GM21529 (cell line): ENCODE results near the gene FGFBP2.
"Not testable (repeated sequence)": the region's sequence is repeated elsewhere in the genome, so short reads cannot be mapped to it uniquely, and the experiment has no call there.

ENCODE experiments used
- ATAC-seq: cut with Tn5 transposase; IDR thresholded peaks from one replicate; pipeline ENCODE4 v1.9.1; 2021; ENCODE audit not compliant: unreplicated experiment

The FGFBP2 gene

DNA sequence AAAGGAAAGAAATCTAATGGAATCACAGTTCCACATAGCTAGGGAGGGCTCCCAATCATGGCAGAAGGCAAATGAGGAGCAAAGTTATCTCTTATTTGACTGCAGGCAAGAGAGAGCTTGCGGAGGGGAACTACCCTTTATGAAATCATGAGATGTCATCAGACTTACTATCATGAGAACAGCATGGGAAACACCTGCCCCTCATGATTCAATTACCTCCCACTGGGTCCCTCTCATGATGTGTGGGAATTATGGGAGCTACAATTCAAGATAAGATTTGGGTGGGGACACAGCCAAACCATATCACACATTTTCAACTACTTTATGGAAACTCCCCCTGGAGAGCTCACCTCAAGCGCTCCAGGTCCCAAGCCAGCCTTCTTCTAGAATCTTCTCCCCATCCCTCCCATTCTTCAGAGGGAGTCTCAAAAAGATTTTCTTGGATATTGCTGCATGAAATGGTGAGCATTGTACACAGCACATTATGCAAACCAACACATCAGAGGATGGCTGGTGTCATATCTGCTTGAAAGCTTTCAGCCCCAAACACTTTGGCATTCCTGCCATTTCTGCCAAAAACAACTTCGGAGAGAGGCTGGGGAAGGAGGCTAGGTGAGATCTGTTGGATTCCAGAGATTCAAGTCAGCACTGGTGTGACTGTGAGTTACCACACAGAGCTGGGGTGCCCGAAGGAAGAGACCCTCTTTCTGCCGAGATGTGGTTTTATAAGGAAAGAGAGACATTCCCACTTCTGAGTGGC is 31.3 kb downstream of the FGFBP2 start:
- ATAC-seq, result no peak

- ATAC-seq, result peak; percentile 51
Observed at GRCh38 chr4:15930314-15930713, 32.7 kb downstream of the FGFBP2 start.

DNA sequence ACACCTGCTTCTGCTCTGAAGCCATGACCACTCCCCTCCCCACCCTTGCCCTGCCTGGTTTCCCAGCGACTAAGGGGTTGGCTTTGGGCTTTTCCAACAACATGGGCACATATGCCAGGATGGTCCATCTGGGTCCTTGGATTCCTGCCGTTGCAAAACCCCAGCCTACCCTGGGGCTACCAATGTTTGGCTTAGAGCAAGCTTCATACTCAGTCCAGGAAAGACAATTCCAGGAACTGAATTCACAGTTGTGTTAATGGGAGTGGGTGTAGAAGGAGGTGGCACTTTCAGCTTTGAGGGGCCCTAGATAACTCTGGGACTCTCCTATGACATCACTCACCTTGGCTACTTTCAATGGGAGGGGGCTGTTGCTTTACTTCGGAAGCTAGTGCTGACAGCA is 33.4 kb downstream of the FGFBP2 start:
- no peak for ATAC-seq

GRCh38 chr4:15928883-15929282 is 34.1 kb downstream of the FGFBP2 start:
- no peak for ATAC-seq

DNA sequence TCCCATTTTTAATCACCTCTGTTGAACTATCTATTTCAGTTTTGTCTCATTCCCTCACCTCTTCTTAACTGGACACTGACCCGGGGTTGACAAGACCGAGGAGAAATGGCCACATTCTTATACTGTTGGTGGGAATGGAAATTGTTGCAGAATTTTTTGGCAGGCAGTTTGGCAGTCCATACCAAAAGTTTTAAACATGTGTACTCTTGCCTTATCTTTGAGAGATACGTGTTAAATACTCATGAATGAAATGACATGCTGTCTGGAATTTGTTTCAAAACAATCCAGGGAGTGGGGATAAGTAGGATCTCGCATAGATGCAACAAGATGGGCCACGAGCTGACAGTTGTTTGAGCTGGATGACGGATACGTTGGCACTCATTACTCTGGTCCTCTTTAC is 36.5 kb downstream of the FGFBP2 start:
- ATAC-seq, result no peak

DNA sequence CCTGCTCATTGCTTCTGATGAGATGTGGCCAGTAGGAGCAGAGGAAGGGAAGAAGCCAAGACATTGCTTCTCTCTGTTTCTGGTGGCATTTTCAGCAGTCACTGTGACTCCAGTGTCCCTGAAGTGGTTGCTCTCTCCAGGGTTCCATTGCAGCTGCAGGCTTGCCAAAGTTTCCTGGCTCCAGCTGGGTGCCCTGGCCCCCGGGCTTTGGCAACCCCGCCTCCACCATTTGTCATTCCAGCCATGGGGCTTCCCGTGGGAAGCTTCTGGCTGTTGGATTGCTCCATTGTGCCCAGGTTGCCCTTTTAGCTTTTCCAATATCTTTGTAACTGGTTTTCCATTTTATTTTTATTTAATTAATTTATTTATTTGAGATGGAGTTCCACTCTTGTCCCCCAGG is 37.1 kb downstream of the FGFBP2 start:
- ATAC-seq, result no peak

DNA sequence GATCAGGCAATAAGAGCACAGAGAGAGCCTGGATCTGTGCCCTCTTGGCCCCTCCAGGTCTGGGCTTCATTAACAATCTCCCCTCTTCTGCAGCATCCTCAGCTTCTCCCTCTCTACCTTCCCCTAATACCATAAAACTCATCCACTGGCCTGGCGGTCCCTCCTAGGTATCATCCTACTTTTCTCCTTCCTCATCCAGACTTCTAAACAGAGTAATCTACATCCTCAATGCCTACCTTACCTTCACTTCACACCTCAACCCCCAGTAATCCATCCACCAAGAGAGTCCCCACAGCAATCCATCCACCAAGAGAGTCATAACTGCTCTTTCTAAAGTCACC is 41.4 kb downstream of the FGFBP2 start:
- no peak for ATAC-seq

DNA sequence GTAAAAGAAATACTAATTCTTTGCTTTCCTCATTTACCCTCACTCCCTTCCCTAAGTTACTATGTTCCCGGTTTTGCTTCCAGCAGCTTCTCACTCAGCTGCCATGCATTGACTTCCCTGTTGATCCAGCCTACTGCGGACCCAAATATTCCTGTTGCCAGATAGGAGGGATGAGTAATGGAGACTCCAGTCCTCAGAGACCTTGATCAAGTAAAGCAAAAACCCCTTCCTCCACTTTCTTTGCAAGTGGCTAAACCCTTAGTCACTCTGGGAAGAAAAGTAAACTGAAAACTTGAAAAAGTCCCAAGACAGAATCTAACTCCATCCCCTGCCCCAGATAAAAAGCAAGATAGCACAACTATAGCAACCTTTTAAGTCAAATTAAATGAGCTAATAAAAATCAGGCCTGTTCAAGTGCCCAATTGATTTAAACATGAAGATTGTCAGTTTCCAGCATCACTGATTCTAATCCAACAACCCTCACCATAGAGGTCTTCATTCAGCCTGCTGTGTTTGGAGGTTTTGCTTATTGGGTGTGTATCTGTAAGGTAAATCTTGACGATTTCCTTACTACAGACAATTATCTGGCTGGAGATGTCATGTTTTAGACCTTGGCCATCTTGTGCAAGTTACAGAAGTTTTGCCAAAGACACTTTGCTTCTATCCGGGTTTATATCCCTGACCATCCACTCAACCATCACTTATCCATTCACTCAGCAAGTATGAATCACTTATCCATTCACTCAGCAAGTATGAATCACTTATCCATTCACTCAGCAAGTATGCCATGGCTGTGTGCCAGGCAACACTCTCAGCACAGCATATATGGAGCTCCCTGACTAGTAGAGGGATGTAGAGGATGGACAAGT is 42.0 kb downstream of the FGFBP2 start:
- ATAC-seq, result no peak

DNA sequence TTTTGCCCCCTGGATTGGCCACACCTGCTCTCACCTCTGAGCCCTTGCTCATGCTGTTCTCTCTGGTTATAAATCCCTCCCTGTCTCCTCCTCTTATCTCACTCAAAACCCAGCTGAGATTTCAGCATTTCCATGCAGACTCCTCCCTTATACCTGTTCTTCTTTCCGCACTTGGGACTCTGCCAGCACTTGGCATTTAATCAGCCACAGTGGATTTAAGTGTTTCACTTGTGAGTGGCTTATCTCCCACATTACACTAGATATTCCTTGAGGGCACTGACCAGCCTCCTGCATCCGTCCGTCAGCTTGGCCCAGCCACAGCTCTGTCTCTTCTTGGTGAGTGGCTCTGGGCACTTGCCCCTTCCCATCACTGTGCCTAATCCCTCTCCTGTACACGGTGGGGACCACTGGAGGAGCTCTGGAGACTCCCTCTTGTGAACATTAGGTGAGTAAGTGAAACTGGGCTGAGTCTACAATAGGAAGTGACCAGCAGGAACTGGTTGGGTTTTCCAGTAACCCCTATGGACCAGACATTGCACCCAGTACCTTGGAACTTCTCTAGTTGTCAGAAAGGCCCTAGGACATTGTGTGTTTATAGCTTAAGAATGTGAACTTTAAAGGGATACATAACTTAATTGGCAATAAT is 44.4 kb downstream of the FGFBP2 start:
- ATAC-seq, result no peak

GRCh38 chr4:15917297-15917696 is 45.7 kb downstream of the FGFBP2 start:
- ATAC-seq, result no peak

DNA sequence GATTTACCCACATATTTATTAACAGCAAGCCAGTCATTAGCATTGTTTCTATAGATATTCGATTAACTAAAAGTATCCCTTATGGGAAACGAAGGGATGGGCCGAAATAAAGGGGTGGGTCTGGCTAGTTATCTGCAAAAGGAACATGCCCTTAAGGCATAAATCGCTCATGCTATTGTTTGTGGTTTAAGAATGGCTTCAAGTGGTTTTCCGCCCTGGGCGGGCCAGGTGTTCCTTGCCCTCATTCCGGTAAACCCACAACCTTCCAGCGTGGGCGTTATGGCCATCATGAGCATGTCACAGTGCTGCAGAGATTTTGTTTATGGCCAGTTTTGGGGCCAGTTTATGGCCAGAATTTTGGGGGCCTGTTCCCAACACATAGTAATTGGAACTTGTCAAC is 46.6 kb downstream of the FGFBP2 start:
- not testable (repeated sequence) for ATAC-seq

GRCh38 chr4:15914736-15915135 is 48.2 kb downstream of the FGFBP2 start:
- no peak for ATAC-seq

- no peak for ATAC-seq
Observed at GRCh38 chr4:15914291-15914690, 48.7 kb downstream of the FGFBP2 start.

DNA sequence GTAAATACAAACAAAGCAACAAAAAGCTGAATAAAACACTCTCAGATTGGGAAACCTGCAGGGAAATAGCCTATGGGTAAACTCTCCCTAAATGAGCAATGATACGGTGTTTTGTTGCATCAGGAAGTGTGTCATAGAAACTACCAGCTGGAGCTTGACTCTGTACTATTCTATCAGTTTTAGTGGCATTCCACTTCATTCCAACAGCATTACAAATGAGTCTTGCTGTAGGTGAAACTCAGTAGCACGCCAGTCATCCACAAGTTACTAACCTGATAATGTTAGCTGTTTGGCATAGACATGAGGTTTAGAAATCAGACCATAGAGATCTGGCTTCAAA is 49.4 kb downstream of the FGFBP2 start:
- ATAC-seq, result no peak

DNA sequence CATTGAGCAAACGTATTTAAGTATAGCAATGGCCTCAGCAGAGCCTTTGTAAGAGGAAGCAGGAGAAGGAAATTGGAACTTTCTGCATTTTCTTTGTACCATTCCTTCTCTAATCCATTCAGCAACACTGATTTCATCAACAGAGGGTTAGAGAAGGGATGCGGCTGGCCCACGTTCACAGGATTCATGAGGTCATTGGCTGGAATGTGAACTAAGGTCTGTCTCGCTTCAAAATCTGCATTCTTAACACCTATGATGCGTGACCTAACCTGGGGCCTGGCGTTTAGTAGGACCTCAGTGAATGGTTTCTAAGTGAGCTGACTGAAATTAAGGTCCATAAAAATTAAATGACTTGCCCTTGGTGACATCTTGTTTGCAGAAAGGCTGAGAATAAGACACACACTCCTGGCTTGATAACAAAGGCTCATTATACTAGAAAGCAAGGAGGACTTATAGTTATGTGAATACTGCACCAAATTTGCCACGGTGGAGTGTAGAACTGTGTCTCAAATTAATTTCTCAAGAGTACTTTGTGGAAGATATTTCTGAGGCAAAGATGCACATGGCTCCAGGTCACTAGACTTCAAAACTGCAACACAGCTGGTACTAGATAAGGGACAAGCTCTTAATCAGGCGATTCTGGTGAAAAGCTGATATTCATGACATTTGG is 49.9 kb downstream of the FGFBP2 start:
- no peak for ATAC-seq

GRCh38 chr4:15912236-15912635 is 50.7 kb downstream of the FGFBP2 start:
- no peak for ATAC-seq
